A549 (cell line): ENCODE results near the gene UST.

Experiments used
- ATOH8 ChIP-seq: fragments of 250-450 bp; sonication (Bioruptor Pico); IDR thresholded peaks from 2 replicates; pipeline ENCODE4 v1.5.0; 2020; ENCODE audit warnings: low read depth, mild to moderate bottlenecking, moderate library complexity
- CBX2 ChIP-seq: fragments of 200-600 bp; sonication (generic); IDR thresholded peaks from 2 replicates; pipeline ENCODE4 v1.6.1; 2016; ENCODE audit warnings: low read depth, mild to moderate bottlenecking, borderline replicate concordance
- CTCF ChIP-seq: fragments of >200 bp; sonication (Bioruptor Twin); formaldehyde crosslinking; IDR thresholded peaks from 3 replicates; pipeline ENCODE4 v1.5.1; 2016
- EP300 ChIP-seq, 2 experiments: fragments of >200 bp; sonication (Bioruptor Twin); formaldehyde crosslinking; IDR thresholded peaks; 2 replicates in 1 of 2; 3 replicates in 1 of 2; pipeline ENCODE4 v1.6.1; 2016 to 2017
- RAD21 ChIP-seq, 2 experiments: fragments of >200 bp in 1 of 2; sonication (Bioruptor Twin) in 1 of 2; formaldehyde crosslinking in 1 of 2; IDR thresholded peaks in 1 of 2; conservative IDR thresholded peaks in 1 of 2; 2 replicates in 1 of 2; 3 replicates in 1 of 2; pipeline ENCODE4 v1.6.1; 2012 to 2018; ENCODE audit warnings: inconsistent platforms in 1 of 2
- REST ChIP-seq: fragments of 200-600 bp; sonication (generic); IDR thresholded peaks from 2 replicates; pipeline ENCODE4 v1.6.1; 2016; ENCODE audit warnings: antibody characterized with exemption, mild to moderate bottlenecking, moderate library complexity

- TF ChIP-seq CTCF, result no peak
- no peak for TF ChIP-seq REST
- no peak for TF ChIP-seq CBX2
- no peak for TF ChIP-seq EP300 (IDR thresholded peaks at IDR 0.05)
- TF ChIP-seq ATOH8 (CRISPR knock-in tag), result no peak
- no peak for TF ChIP-seq RAD21 (conservative IDR thresholded peaks at IDR 0.05 in 1 of 2, IDR thresholded peaks at IDR 0.05 in 1 of 2)
Observed at GRCh38 chr6:149064660-149065015, 317.8 kb downstream of the UST start.
